RWPE2 (cell line): ENCODE measurements around the gene PHLDB3.
"Not testable (repeated sequence)": the region's sequence is repeated elsewhere in the genome, so short reads cannot be mapped to it uniquely, and the experiment has no call there.

ENCODE experiments used
- ATAC-seq: fragments of 200-7000 bp; cut with Tn5 transposase; 3 replicates; pipeline ENCODE4 v1.9.1; 2021; ENCODE audit warnings: low read depth
- DNase-seq: peaks from one replicate; pipeline ENCODE4 v3.0.0-alpha.2; 2020; ENCODE audit warnings: low spot score
- H3K27ac ChIP-seq: fragments of 450-650 bp; 2 replicates; pipeline ENCODE4 v1.5.1; 2017; ENCODE audit warnings: mild to moderate bottlenecking; ENCODE audit not compliant: poor library complexity, severe bottlenecking
- H3K27me3 ChIP-seq: fragments of 250-450 bp; sonication (Bioruptor Pico); 2 replicates; pipeline ENCODE4 v1.5.1; 2021; ENCODE audit warnings: mild to moderate bottlenecking, moderate library complexity; ENCODE audit not compliant: insufficient read depth, poor library complexity, severe bottlenecking
- H3K36me3 ChIP-seq: fragments of 250-450 bp; sonication (Bioruptor Pico); 2 replicates; pipeline ENCODE4 v1.5.1; 2020; ENCODE audit warnings: low read depth, mild to moderate bottlenecking, moderate library complexity
- H3K4me1 ChIP-seq: fragments of 250-450 bp; sonication (Bioruptor Pico); 2 replicates; pipeline ENCODE4 v1.5.1; 2021; ENCODE audit warnings: mild to moderate bottlenecking, moderate library complexity; ENCODE audit not compliant: insufficient read depth, poor library complexity, severe bottlenecking
- H3K4me3 ChIP-seq: fragments of 250-450 bp; sonication (Bioruptor Pico); 2 replicates; pipeline ENCODE4 v1.5.1; 2021; ENCODE audit warnings: mild to moderate bottlenecking, moderate library complexity; ENCODE audit not compliant: severe bottlenecking
- H3K9me3 ChIP-seq: fragments of 250-450 bp; sonication (Bioruptor Pico); 2 replicates; pipeline ENCODE4 v1.5.1; 2021; ENCODE audit warnings: mild to moderate bottlenecking, moderate library complexity; ENCODE audit not compliant: severe bottlenecking
- TF ChIP-seq, protein P1 (sequence below): fragments of 450-650 bp; IDR thresholded peaks from one replicate; pipeline ENCODE4 v1.5.1; 2017; ENCODE audit warnings: mild to moderate bottlenecking, moderate library complexity; ENCODE audit not compliant: poor library complexity, severe bottlenecking

Gene PHLDB3

DNA sequence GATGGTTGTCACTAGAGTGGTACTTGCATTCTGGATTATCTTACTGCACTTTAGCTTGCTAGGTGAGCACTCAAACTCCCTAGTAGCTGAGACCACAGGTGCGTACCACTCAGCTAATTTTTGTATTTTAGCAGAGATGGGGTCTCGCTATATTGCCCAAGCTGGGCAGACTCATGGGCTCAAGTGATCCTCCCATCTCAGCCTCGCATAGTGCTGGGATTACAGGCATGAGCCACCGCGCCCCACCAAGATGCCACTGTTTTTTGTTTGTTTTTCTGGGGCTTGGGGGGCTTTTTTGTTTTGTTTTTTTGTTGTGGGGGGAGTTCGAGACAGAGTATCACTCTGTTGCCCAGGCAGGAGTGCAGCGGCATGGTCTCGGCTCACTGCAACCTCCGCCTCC, 56.9 kb downstream of the PHLDB3 start:
- DNase-seq, result no peak
- TF ChIP-seq, protein P1, sequence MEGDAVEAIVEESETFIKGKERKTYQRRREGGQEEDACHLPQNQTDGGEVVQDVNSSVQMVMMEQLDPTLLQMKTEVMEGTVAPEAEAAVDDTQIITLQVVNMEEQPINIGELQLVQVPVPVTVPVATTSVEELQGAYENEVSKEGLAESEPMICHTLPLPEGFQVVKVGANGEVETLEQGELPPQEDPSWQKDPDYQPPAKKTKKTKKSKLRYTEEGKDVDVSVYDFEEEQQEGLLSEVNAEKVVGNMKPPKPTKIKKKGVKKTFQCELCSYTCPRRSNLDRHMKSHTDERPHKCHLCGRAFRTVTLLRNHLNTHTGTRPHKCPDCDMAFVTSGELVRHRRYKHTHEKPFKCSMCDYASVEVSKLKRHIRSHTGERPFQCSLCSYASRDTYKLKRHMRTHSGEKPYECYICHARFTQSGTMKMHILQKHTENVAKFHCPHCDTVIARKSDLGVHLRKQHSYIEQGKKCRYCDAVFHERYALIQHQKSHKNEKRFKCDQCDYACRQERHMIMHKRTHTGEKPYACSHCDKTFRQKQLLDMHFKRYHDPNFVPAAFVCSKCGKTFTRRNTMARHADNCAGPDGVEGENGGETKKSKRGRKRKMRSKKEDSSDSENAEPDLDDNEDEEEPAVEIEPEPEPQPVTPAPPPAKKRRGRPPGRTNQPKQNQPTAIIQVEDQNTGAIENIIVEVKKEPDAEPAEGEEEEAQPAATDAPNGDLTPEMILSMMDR, result no peak
- Histone ChIP-seq H3K9me3 (no peaks in the 10 kb centered on the region), H3K27me3 (no peaks in the 10 kb centered on the region), H3K4me3 (no peak overlapping the region), H3K36me3 (no peaks in the 10 kb centered on the region), H3K4me1 (no peaks in the 10 kb centered on the region), H3K27ac (no peak overlapping the region)
- ATAC-seq, result no peak

DNA sequence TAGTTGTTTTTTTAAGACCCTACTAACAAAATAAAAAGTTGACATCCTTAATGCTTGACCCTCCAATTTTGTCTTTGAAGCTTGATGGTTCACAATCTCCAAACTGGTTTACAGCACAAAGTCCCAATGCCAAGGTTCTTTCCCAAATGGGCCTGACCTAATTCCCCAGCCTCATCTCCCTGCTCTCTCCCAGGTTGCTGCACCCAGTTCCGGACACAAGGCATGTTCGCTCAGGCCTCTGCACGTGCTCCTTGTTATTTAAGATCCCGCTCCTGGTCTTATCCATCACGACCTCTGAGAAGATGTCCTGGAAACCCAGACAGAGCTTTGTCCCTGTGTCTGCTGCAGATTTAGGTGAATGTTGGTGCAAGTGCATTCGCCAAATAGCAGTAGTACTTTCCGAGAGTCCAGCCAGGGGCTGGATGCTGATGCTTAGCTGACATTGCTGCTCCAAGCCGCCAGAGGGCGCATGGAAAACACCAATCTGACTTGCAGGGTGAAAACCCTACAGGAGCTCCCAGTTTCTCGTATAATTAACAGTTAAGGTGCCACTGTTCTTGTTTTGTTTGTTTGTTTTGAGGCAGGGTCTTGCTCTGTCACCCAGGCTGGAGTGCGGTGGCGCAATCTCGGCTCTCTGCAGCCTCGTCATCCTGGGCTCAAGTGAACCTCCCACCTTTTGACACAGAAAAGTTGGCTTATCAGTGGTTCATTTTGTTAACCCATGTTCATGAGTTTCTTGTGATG, 57.6 kb downstream of the PHLDB3 start:
- ATAC-seq, result peak; percentile 79

DNA sequence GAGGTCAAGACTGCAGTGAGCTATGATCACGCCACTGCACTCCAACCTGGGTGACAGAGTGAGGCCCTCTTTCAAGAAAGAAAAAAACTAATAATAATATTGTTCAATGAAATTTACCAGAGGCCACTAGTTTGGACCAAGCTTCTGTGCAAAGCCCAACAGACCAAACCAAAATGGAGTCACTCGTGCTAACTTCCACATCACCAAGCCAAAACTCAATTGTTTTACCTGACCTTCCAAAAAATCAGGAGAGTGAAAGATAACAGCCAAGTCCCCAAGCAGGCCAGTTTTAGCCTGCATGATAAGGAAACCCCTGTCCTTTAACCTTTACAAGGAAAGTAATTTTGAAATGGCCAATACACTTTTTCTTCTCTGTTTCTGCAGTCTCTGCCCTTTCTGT, 59.1 kb downstream of the PHLDB3 start:
- no peak overlapping the region for H3K27ac ChIP-seq
- H3K36me3 ChIP-seq, result no peaks in the 10 kb centered on the region
- no peak for ATAC-seq
- no peak overlapping the region for H3K4me3 ChIP-seq
- TF ChIP-seq, protein P1, result no peak
- no peak for DNase-seq
- H3K9me3 ChIP-seq, result no peaks in the 10 kb centered on the region
- H3K27me3 ChIP-seq, result no peaks in the 10 kb centered on the region
- H3K4me1 ChIP-seq, result no peaks in the 10 kb centered on the region

More for the DNA sequence above, 57.6 kb downstream of the PHLDB3 start:
- no peaks in the 10 kb centered on the region for H3K4me1 ChIP-seq
- no peak for DNase-seq
- no peak overlapping the region for H3K4me3 ChIP-seq
- no peak overlapping the region for H3K27ac ChIP-seq
- TF ChIP-seq, protein P1, result peak; percentile 94
- H3K36me3 ChIP-seq, result no peaks in the 10 kb centered on the region
- no peaks in the 10 kb centered on the region for H3K9me3 ChIP-seq
- no peaks in the 10 kb centered on the region for H3K27me3 ChIP-seq

DNA sequence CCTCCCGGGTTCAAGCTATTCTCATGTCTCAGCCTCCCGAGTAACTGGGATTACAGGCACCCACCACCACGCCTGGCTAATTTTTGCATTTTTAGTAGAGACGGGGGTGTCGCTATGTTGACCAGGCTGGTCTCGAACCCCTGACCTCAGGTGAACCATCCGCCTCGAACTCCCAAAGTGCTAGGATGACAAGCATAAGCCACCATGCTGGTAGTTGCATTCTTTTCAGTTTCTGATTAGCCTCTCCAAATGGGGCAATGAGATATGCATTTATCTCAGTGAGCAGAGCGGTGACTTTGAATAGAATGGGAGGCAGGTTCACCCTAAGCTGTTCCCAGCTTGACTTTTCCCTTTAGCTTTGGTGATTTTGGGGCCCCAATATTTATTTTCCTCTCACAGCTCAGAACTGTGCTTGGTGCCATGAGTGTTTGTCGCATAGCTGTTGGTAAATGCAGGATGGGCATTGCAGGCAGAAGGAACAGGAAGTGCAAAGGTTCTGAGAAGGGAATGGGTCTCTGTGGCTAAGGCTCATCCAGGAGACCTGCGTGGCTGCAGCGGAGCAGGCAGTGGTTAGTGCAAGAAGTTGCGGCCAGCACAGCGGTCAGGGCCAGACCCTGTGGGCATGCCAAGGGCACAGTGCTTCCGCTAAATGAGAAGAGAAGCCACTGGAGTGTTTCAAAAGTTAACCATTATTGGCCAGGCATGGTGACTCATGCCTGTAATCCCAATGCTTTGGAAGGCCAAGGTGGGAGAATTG, 59.8 kb downstream of the PHLDB3 start:
- no peak for ATAC-seq

DNA sequence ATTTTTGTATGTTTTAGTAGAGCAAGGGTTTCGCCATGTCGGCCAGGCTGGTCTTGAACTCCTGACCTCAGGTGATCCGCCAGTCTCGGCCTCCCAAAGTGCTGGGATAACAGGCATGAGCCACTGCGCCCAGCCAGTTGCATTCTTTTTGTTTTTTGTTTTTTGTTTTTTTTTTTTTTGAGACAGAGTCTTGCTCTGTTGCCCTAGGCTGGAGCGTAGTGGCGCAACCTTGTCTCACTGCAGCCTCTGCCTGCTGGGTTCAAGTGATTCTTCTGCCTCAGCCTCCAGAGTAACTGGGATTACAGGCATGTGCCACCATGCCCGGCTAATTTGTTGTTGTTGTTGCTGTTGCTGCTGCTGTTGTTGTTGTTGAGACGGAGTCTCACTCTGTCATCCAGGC, 60.5 kb downstream of the PHLDB3 start:
- not testable (repeated sequence) for DNase-seq, H3K27ac ChIP-seq, ATAC-seq

More for the DNA sequence above, 59.8 kb downstream of the PHLDB3 start:
- no peak for DNase-seq
- no peak overlapping the region for H3K27ac ChIP-seq
- no peak overlapping the region for H3K4me3 ChIP-seq
- no peaks in the 10 kb centered on the region for H3K36me3 ChIP-seq
- H3K4me1 ChIP-seq, result no peaks in the 10 kb centered on the region
- no peaks in the 10 kb centered on the region for H3K9me3 ChIP-seq
- TF ChIP-seq, protein P1, result no peak
- H3K27me3 ChIP-seq, result no peaks in the 10 kb centered on the region

More for the DNA sequence above, 60.5 kb downstream of the PHLDB3 start:
- H3K27me3 ChIP-seq, H3K9me3 ChIP-seq, H3K36me3 ChIP-seq, H3K4me3 ChIP-seq, H3K4me1 ChIP-seq: not testable (repeated sequence)
